Right atrium auricular region (tissue), 2 donors: Measurements from ENCODE around the gene HMGCR. TPM values are rescaled to one million over a fixed set of nuclear protein-coding genes. Genes with fewer than 3 reads are reported as not detected.

Experiments used
- DNase-seq: peaks from one replicate; pipeline ENCODE4 v3.0.0-alpha.2; 2019; ENCODE audit warnings: low spot score
- H3K27ac ChIP-seq, 2 donors: fragments of 200-600 bp; sonication (generic); 1 replicate in 1 of 2; 2 replicates in 1 of 2; pipeline ENCODE4 v1.5.1; 2016 to 2019
- H3K27me3 ChIP-seq, 2 donors: fragments of 200-600 bp; sonication (generic); one replicate each; pipeline versions ENCODE4 v1.5.1 to v1.6.0; 2017 to 2019
- H3K36me3 ChIP-seq: fragments of 200-600 bp; sonication (generic); one replicate; pipeline ENCODE4 v1.5.1; 2016
- H3K4me1 ChIP-seq, 2 donors: fragments of 200-600 bp; sonication (generic); one replicate each; pipeline versions ENCODE4 v1.5.1 to v1.6.0; 2017 to 2019
- H3K4me3 ChIP-seq, 2 donors: fragments of 200-600 bp; sonication (generic); 1 replicate in 1 of 2; 2 replicates in 1 of 2; pipeline ENCODE4 v1.5.1; 2017 to 2019; ENCODE audit warnings: mild to moderate bottlenecking in 1 of 2, moderate library complexity in 1 of 2
- H3K9me3 ChIP-seq, 2 donors: fragments of 200-600 bp; sonication (generic); one replicate each; pipeline ENCODE4 v1.5.1; 2019
- total RNA-seq, 2 donors: library from RNA; depleted of rRNA; stranded (reverse); fragments of >200 nt; gene quantifications; one replicate each; pipeline ENCODE4 v1.1.0, GENCODE V29; 2016
- TF ChIP-seq, protein P1 (sequence below), 2 donors: fragments of 200-600 bp; sonication (generic); IDR thresholded peaks; one replicate each; pipeline ENCODE4 v1.5.1; 2019; ENCODE audit warnings: antibody characterized with exemption in 2 of 2

HMGCR gene
- total RNA-seq, 2 donors from 2014 or later = 5.9 to 7.4 TPM

- H3K4me3 ChIP-seq = no peak overlapping the region
- TF ChIP-seq, protein P1, sequence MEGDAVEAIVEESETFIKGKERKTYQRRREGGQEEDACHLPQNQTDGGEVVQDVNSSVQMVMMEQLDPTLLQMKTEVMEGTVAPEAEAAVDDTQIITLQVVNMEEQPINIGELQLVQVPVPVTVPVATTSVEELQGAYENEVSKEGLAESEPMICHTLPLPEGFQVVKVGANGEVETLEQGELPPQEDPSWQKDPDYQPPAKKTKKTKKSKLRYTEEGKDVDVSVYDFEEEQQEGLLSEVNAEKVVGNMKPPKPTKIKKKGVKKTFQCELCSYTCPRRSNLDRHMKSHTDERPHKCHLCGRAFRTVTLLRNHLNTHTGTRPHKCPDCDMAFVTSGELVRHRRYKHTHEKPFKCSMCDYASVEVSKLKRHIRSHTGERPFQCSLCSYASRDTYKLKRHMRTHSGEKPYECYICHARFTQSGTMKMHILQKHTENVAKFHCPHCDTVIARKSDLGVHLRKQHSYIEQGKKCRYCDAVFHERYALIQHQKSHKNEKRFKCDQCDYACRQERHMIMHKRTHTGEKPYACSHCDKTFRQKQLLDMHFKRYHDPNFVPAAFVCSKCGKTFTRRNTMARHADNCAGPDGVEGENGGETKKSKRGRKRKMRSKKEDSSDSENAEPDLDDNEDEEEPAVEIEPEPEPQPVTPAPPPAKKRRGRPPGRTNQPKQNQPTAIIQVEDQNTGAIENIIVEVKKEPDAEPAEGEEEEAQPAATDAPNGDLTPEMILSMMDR (IDR thresholded peaks at IDR 0.05) = no peak
- H3K27ac ChIP-seq = no peak overlapping the region
- H3K36me3 ChIP-seq = no peaks in the 10 kb centered on the region
- no peak for DNase-seq
- H3K27me3 ChIP-seq = no peaks in the 10 kb centered on the region
- peaks cover 0 to 16% of the 10 kb centered on the region in 2 donors for H3K4me1 ChIP-seq
- H3K9me3 ChIP-seq = no peaks in the 10 kb centered on the region
Measured at GRCh38 chr5:75338408-75338807, 1.4 kb downstream of the HMGCR start.

- no peak overlapping the region for H3K4me3 ChIP-seq
Measured at GRCh38 chr5:75340714-75341478, 3.9 kb downstream of the HMGCR start.

DNA sequence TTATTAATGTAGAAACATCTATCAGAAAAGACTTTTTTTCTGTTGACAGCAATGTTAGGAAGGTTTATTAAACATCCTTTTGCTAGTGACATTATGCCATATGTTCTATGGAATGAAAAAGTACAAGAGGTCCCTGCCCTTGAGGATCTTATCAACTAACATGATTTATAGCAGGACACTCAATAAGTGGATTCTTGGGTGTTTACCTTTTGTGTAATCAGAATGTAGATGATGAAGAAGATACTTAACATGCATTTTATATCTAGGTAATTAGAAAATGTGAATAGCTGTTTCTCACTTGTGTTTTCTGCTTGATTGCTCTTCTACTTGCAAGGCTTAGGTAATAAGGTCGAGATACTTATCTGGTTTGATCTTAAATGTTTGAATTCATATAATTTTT, 4.9 kb downstream of the HMGCR start:
- TF ChIP-seq, protein P1 (IDR thresholded peaks at IDR 0.05) = no peak
- Histone ChIP-seq H3K27ac (no peak overlapping the region), H3K27me3 (no peaks in the 10 kb centered on the region), H3K9me3 (no peaks in the 10 kb centered on the region), H3K36me3 (peaks cover 20% of the 10 kb centered on the region), H3K4me1 (peaks cover 0 to 10% of the 10 kb centered on the region in 2 donors), H3K4me3 (no peak overlapping the region)
- DNase-seq = no peak

More at GRCh38 chr5:75340714-75341478, 3.9 kb downstream of the HMGCR start:
- no peak for DNase-seq
- TF ChIP-seq, protein P1 (IDR thresholded peaks at IDR 0.05) = no peak
- Histone ChIP-seq H3K27ac (no peak overlapping the region), H3K27me3 (no peaks in the 10 kb centered on the region), H3K9me3 (no peaks in the 10 kb centered on the region), H3K36me3 (peaks cover 13% of the 10 kb centered on the region), H3K4me1 (peaks cover 0 to 15% of the 10 kb centered on the region in 2 donors)

GRCh38 chr5:75342836-75343235, 5.8 kb downstream of the HMGCR start:
- peaks cover 29% of the 10 kb centered on the region for H3K36me3 ChIP-seq
- TF ChIP-seq, protein P1 (IDR thresholded peaks at IDR 0.05) = no peak
- H3K4me3 ChIP-seq = no peak overlapping the region
- no peak overlapping the region for H3K27ac ChIP-seq
- no peaks in the 10 kb centered on the region for H3K9me3 ChIP-seq
- H3K27me3 ChIP-seq = no peaks in the 10 kb centered on the region
- DNase-seq = no peak
- H3K4me1 ChIP-seq = peaks cover 0 to 8% of the 10 kb centered on the region in 2 donors

- Histone ChIP-seq H3K27me3 (no peaks in the 10 kb centered on the region), H3K9me3 (no peaks in the 10 kb centered on the region), H3K27ac (no peak overlapping the region), H3K36me3 (peaks cover 66% of the 10 kb centered on the region), H3K4me1 (no peaks in the 10 kb centered on the region), H3K4me3 (no peak overlapping the region)
- TF ChIP-seq, protein P1 (IDR thresholded peaks at IDR 0.05) = no peak
- no peak for DNase-seq
Measured at GRCh38 chr5:75348241-75348640, 11.2 kb downstream of the HMGCR start.
